OCI-LY3 (cell line): ENCODE results near the gene SLC13A3.

Source experiments
- EZH2phosphoT487 ChIP-seq: fragments of 200-600 bp; shearing (Covaris generic); IDR thresholded peaks from 2 replicates; pipeline ENCODE4 v1.6.1; 2018; ENCODE audit warnings: antibody characterized with exemption, mixed run types, low read depth
- TF ChIP-seq, protein P1 (sequence below): fragments of 200-600, 300-600 bp; sonication (generic); IDR thresholded peaks from 2 replicates; pipeline ENCODE4 v1.5.1; 2014; ENCODE audit warnings: antibody characterized with exemption, low read length, low read depth

DNA sequence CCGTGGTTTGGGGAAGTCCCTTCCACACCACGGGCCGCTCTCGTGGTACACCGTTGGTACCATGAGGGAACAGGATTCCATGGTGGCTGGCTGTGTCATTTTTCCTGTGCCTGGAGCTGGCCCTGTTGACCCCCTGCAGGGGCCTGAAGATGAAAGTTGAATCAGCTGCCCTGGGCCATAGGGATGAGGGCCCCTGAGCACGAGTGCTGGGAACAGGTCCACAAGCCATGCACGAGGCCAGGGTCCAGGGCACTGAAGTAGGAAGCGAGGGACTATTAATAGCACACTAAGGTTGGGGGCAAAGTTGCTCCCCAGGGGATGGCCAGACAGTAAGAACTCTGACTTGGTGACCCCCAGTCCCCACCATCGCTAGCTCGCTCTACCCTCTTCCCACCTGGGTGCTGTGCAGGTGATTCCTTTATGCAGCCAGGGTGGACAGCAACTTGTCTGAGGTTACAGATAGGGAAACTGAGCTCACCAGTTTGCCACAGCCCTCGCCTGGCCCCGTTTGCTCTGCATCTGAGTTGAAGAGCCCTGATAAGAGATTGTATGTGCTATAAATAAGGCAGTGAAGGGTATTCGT lies 46.6 kb downstream of the SLC13A3 start:
- TF ChIP-seq, protein P1, sequence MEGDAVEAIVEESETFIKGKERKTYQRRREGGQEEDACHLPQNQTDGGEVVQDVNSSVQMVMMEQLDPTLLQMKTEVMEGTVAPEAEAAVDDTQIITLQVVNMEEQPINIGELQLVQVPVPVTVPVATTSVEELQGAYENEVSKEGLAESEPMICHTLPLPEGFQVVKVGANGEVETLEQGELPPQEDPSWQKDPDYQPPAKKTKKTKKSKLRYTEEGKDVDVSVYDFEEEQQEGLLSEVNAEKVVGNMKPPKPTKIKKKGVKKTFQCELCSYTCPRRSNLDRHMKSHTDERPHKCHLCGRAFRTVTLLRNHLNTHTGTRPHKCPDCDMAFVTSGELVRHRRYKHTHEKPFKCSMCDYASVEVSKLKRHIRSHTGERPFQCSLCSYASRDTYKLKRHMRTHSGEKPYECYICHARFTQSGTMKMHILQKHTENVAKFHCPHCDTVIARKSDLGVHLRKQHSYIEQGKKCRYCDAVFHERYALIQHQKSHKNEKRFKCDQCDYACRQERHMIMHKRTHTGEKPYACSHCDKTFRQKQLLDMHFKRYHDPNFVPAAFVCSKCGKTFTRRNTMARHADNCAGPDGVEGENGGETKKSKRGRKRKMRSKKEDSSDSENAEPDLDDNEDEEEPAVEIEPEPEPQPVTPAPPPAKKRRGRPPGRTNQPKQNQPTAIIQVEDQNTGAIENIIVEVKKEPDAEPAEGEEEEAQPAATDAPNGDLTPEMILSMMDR: no peak
- no peak for TF ChIP-seq EZH2phosphoT487
